A549 (cell line): ENCODE results near the gene CAMTA1.

Experiments used
- CBX8 ChIP-seq: fragments of 200-600 bp; sonication (generic); IDR thresholded peaks from 2 replicates; pipeline ENCODE4 v1.6.1; 2016
- EHF ChIP-seq: fragments of 250-450 bp; sonication (Bioruptor Pico); IDR thresholded peaks from 2 replicates; pipeline ENCODE4 v1.5.0; 2020; ENCODE audit warnings: mild to moderate bottlenecking
- FOSL2 ChIP-seq, 2 experiments: fragments of 450-650 bp in 1 of 2; fragments of >200 bp in 1 of 2; sonication (Bioruptor Twin) in 1 of 2; formaldehyde crosslinking; IDR thresholded peaks; 2 replicates each; pipeline versions ENCODE4 v1.5.0 to v1.6.1; 2016 to 2020; ENCODE audit warnings: mild to moderate bottlenecking in 1 of 2, moderate library complexity in 1 of 2
- JUNB ChIP-seq: fragments of >200 bp; sonication (Bioruptor Twin); formaldehyde crosslinking; IDR thresholded peaks from 2 replicates; pipeline ENCODE4 v1.6.1; 2016
- MAFK ChIP-seq: fragments of 450-650 bp; IDR thresholded peaks from 2 replicates; pipeline ENCODE4 v1.6.1; 2014; ENCODE audit not compliant: partially characterized antibody
- POLR2A ChIP-seq: IDR thresholded peaks from 2 replicates; pipeline ENCODE4 v1.6.1; 2012; ENCODE audit warnings: mild to moderate bottlenecking, low read length
- RFX5 ChIP-seq: fragments of 450-650 bp; IDR thresholded peaks from 2 replicates; pipeline ENCODE4 v1.7.1; 2014; ENCODE audit warnings: antibody characterized with exemption, mild to moderate bottlenecking, moderate library complexity
- RNF2 ChIP-seq: fragments of 200-600 bp; sonication (generic); IDR thresholded peaks from 2 replicates; pipeline ENCODE4 v1.6.1; 2016; ENCODE audit warnings: low read depth, mild to moderate bottlenecking, antibody characterized with exemption, moderate library complexity, borderline replicate concordance
- TF ChIP-seq, protein P1 (sequence below): fragments of >200 bp; sonication (Bioruptor Twin); formaldehyde crosslinking; IDR thresholded peaks from 3 replicates; pipeline ENCODE4 v1.5.1; 2016
- TF ChIP-seq, protein P2 (sequence below): fragments of 450-650 bp; IDR thresholded peaks from 2 replicates; pipeline ENCODE4 v1.6.1; 2014; ENCODE audit warnings: antibody characterized with exemption

DNA sequence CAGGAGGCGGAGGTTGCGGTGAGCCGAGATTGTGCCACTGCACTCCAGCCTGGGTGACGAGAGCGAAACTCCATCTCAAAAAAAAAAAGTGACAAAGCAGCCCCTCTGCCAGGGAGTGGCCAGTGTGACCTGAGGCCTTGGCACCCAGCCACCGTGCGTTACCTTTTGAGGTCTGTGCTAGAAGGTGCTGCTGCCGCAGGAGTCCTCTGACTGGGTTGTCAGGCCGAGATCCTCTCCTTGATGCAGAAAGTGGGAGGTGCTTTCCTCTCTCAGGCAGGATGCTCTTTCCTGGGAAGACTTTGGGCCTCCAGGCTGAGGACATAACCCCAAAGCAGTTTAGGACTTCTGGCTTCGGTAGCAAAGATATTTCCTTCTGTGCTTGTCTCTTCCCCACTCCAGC is 705.3 kb downstream of the CAMTA1 start:
- TF ChIP-seq FOSL2 (IDR thresholded peaks at IDR 0.05) (no peak), FOSL2 (CRISPR knock-in tag; IDR thresholded peaks at IDR 0.05) (no peak), CBX8 (no peak), JUNB (no peak), RFX5 (no peak), EHF (CRISPR knock-in tag) (no peak), POLR2A (no peak), MAFK (no peak), RNF2 (no peak)
- TF ChIP-seq, protein P1, sequence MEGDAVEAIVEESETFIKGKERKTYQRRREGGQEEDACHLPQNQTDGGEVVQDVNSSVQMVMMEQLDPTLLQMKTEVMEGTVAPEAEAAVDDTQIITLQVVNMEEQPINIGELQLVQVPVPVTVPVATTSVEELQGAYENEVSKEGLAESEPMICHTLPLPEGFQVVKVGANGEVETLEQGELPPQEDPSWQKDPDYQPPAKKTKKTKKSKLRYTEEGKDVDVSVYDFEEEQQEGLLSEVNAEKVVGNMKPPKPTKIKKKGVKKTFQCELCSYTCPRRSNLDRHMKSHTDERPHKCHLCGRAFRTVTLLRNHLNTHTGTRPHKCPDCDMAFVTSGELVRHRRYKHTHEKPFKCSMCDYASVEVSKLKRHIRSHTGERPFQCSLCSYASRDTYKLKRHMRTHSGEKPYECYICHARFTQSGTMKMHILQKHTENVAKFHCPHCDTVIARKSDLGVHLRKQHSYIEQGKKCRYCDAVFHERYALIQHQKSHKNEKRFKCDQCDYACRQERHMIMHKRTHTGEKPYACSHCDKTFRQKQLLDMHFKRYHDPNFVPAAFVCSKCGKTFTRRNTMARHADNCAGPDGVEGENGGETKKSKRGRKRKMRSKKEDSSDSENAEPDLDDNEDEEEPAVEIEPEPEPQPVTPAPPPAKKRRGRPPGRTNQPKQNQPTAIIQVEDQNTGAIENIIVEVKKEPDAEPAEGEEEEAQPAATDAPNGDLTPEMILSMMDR = no peak
- TF ChIP-seq, protein P2, sequence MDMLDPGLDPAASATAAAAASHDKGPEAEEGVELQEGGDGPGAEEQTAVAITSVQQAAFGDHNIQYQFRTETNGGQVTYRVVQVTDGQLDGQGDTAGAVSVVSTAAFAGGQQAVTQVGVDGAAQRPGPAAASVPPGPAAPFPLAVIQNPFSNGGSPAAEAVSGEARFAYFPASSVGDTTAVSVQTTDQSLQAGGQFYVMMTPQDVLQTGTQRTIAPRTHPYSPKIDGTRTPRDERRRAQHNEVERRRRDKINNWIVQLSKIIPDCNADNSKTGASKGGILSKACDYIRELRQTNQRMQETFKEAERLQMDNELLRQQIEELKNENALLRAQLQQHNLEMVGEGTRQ = no peak
